Activated CD8-positive, alpha-beta memory T cell treated with anti-CD3 and anti-CD28 coated beads for 36 hours (primary cell): ENCODE measurements around the gene MAOA. TPM values are rescaled to one million over a fixed set of nuclear protein-coding genes. Genes with fewer than 3 reads are reported as not detected.

Experiments
- CTCF ChIA-PET: fragments of 350-600 bp; sonication (Branson Sonifier 250); formaldehyde crosslinking; loops from one replicate; lab custom pipeline; 2021; ENCODE audit warnings: antibody characterized with exemption; lab: Charles Lee
- POLR2A ChIA-PET: fragments of 350-600 bp; sonication (Branson Sonifier 250); formaldehyde crosslinking; loops from one replicate; lab custom pipeline; 2021; ENCODE audit warnings: antibody characterized with exemption; lab: Charles Lee
- total RNA-seq, 2 experiments: library from RNA; stranded (reverse); gene quantifications; one replicate each; pipeline ENCODE4 v1.2.3, GENCODE V29; 2021

Gene MAOA
- total RNA-seq, 2 experiments from 2014 or later = 10.0 to 12.4 TPM

DNA sequence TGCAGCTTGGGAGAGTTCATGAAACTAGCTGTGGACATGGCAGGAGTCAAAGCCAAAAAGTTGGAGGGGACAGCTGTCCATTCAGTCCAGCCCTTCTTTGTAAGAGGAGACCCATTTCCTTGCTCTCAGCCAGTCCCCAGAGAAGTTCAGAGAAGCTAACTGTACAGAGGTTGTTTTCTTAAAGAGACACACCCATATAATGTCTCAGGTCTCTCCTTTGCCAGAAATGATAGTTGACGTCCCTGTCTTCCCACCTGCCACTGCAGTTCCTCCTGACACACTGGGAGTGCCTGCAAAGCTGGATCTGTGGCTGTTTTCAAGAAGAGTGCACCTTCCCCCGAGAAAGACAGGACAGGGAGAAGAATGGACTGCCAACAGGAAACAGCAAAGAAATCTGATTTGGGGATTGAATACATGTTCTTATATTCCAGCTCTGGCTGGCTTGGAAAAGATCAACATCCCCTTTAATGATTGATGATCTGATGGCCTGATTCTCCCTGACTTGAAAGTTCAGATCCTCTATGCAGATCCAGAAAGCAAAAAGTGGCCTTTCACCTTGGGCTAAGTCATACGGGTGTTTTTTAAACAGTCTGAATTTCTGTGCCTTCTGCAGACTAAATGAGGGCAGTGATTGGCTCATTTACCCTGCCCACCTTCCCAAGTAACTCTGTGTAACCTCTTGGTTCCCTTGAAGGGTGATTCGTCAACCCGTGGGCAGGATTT, 87.2 kb downstream of the MAOA start:
- ChIA-PET POLR2A (no interaction called here), CTCF (no interaction called here)

- CTCF ChIA-PET = no interaction called here
Measured at GRCh38 chrX:43744284-43744683, 88.2 kb downstream of the MAOA start.

DNA sequence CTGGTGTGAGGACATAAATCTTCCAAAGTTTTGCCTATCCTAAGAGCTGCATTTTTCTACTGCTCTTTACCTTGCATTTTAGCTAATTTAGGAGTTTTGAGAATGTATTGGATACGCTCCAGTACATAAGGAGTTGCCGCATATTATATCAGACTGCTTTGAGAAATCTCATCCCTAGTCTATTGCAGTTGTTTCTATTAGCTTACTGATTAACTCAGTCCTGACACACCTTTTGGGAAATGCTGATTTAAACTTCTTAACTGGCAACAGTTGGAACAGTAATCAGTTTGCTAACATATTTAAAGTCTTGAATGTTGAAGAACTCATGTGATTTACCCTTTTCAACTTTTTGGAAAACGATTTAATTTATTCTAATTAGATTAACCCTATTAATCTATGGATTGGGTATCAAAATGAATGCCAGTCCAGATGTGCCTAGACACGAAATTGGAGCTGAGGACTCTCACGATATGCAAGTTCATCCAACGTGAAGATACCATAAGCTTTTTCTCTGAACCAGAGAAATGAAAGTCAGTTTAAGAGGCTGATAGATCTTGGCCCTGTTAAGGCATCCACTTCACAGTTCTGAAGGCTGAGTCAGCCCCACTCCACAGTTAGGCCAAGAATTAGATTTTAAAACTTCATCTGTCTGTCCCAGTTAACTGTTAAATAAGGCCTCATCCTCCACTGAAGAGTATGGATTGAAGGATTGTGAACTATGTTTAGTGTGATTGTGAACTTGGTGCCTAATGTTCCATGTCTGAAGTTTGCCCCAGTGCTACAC, 90.0 kb downstream of the MAOA start:
- CTCF ChIA-PET = no interaction called here
- POLR2A ChIA-PET = no interaction called here

More at GRCh38 chrX:43744284-43744683, 88.2 kb downstream of the MAOA start:
- POLR2A ChIA-PET = no interaction called here

DNA sequence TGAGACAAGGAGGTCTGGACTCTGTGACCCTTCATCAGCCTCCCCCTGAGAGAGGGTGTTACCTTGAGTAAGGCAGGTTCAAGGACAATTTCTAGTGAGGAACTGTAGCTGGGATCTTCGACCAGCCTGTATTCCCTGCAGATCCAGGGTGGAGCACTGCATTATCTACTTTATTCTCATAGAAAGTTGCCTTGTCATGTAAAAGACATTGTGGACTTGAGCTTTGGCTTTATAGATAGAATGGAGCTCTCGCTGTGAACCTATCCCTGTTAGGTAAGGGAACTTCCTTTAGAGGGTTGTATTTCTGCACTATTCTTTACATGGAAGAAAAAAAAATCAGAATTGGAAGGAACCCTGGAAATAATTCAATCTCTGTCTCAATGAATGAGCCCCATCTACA, 91.4 kb downstream of the MAOA start:
- POLR2A ChIA-PET = no interaction called here
- CTCF ChIA-PET = no interaction called here

GRCh38 chrX:43750248-43750676, 94.2 kb downstream of the MAOA start:
- CTCF ChIA-PET = interaction anchor here (0.6 to 0.7 kb wide), 3 partner anchors 94 to 709 kb away, joined by 3 read pairs; partner anchors contain the start of gene MAOA

DNA sequence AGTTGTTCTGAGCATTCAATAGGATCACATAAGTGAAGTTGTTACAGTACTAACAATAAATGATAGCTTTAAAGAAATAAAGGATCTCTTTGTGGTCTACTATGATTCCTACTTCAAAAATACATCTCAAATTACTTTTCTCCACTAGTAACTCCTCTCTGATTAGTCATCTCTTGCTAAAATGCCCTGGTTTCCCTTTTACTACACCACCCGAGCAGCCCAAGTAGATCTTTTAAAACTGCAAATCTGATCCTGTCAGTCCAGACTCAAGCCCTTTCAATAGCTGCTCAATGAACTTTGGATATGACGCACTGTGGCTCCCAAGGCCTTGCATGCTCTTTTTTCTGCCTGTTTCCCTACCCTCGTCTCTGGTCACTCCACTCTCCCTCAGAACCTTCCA, 97.5 kb downstream of the MAOA start:
- POLR2A ChIA-PET = no interaction called here
- CTCF ChIA-PET = interaction anchor here (1.4 kb wide), 1 partner anchor 194 kb away, joined by 4 read pairs; no protein-coding TSS in a partner anchor

More at GRCh38 chrX:43750248-43750676, 94.2 kb downstream of the MAOA start:
- POLR2A ChIA-PET = no interaction called here

GRCh38 chrX:43756076-43756475, 100.0 kb downstream of the MAOA start:
- CTCF ChIA-PET = no interaction called here
- POLR2A ChIA-PET = no interaction called here

DNA sequence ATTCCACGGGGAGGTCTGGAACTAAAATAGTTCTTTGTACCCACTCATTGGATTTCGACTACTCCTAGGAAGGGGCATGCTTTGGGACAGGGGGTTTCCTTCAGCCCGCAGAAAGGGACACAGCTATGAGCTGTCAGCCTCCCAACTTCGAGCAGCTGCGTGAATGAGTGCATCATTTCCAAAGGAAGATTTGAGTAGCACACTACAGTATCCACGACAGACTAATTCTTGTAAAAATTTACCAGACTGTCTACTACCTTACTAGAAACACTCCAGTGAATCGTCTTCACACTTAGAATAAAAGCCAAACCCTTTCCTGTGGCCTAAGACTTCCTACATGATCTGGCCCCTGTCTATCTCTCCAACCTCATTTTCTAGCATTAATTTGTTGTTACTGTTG, 101.9 kb downstream of the MAOA start:
- ChIA-PET POLR2A (no interaction called here), CTCF (no interaction called here)

GRCh38 chrX:43785930-43786591, 130.0 kb downstream of the MAOA start:
- CTCF ChIA-PET = no interaction called here
- POLR2A ChIA-PET = no interaction called here

Other genes with a start within 250 kb of the MAOA start
- not detected for gene MAOB, start 226.2 kb downstream of the MAOA start, total RNA-seq